HEK293 (cell line): ENCODE results near the gene SPON2.

Experiments used
- CTCF ChIP-seq: fragments of 450-650 bp; formaldehyde crosslinking; IDR thresholded peaks from 2 replicates; pipeline ENCODE4 v1.5.1; 2016; ENCODE audit warnings: missing biosample characterization, missing genetic modification characterization
- PRDM10 ChIP-seq: fragments of 450-650 bp; formaldehyde crosslinking; IDR thresholded peaks from 2 replicates; pipeline ENCODE4 v1.5.1; 2016; ENCODE audit warnings: missing biosample characterization, missing genetic modification characterization
- PRDM2 ChIP-seq: fragments of 450-650 bp; formaldehyde crosslinking; IDR thresholded peaks from 2 replicates; pipeline ENCODE4 v1.5.1; 2016; ENCODE audit warnings: missing biosample characterization, missing genetic modification characterization, borderline replicate concordance
- ZNF121 ChIP-seq: fragments of 450-650 bp; formaldehyde crosslinking; IDR thresholded peaks from 2 replicates; pipeline ENCODE4 v1.5.1; 2016; ENCODE audit warnings: missing biosample characterization, missing genetic modification characterization
- ZNF223 ChIP-seq: fragments of 450-650 bp; formaldehyde crosslinking; IDR thresholded peaks from 2 replicates; pipeline ENCODE4 v1.5.1; 2016; ENCODE audit warnings: missing biosample characterization, missing genetic modification characterization
- ZNF23 ChIP-seq: fragments of 450-650 bp; formaldehyde crosslinking; IDR thresholded peaks from 2 replicates; pipeline ENCODE4 v1.5.1; 2016; ENCODE audit warnings: missing biosample characterization, missing genetic modification characterization, borderline replicate concordance
- ZNF350 ChIP-seq: fragments of 450-650 bp; formaldehyde crosslinking; IDR thresholded peaks from 2 replicates; pipeline ENCODE4 v1.5.0; 2017; ENCODE audit warnings: missing biosample characterization, mild to moderate bottlenecking, missing genetic modification characterization
- ZNF658 ChIP-seq: fragments of 450-650 bp; formaldehyde crosslinking; IDR thresholded peaks from 2 replicates; pipeline ENCODE4; 2016; ENCODE audit warnings: missing biosample characterization, missing genetic modification characterization
- ZNF777 ChIP-seq: fragments of 450-650 bp; formaldehyde crosslinking; IDR thresholded peaks from 2 replicates; pipeline ENCODE4 v1.5.1; 2017; ENCODE audit warnings: missing biosample characterization, missing genetic modification characterization, borderline replicate concordance
- TF ChIP-seq, protein P1 (sequence below): fragments of 450-650 bp; formaldehyde crosslinking; IDR thresholded peaks from 2 replicates; pipeline ENCODE4 v1.5.1; 2016; ENCODE audit warnings: missing biosample characterization, missing genetic modification characterization
- TF ChIP-seq, protein P2 (sequence below): fragments of 450-650 bp; formaldehyde crosslinking; IDR thresholded peaks from 2 replicates; pipeline ENCODE4 v1.5.1; 2016; ENCODE audit warnings: missing biosample characterization, missing genetic modification characterization
- TF ChIP-seq, protein P3 (sequence below): fragments of 450-650 bp; formaldehyde crosslinking; IDR thresholded peaks from 2 replicates; pipeline ENCODE4 v1.5.1; 2016; ENCODE audit warnings: missing biosample characterization, missing genetic modification characterization

- TF ChIP-seq, protein P1, sequence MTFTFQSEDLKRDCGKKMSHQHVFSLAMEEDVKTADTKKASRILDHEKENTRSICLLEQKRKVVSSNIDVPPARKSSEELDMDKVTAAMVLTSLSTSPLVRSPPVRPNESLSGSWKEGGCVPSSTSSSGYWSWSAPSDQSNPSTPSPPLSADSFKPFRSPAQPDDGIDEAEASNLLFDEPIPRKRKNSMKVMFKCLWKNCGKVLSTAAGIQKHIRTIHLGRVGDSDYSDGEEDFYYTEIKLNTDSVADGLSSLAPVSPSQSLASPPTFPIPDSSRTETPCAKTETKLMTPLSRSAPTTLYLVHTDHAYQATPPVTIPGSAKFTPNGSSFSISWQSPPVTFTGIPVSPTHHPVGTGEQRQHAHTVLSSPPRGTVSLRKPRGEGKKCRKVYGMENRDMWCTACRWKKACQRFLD, result no peak
- TF ChIP-seq ZNF23 (tag by site-specific recombination), result no peak
- no peak for TF ChIP-seq ZNF350 (tag by site-specific recombination)
- no peak for TF ChIP-seq ZNF223 (tag by site-specific recombination)
- no peak for TF ChIP-seq PRDM2 (tag by site-specific recombination)
- no peak for TF ChIP-seq CTCF (tag by site-specific recombination)
- TF ChIP-seq, protein P2, sequence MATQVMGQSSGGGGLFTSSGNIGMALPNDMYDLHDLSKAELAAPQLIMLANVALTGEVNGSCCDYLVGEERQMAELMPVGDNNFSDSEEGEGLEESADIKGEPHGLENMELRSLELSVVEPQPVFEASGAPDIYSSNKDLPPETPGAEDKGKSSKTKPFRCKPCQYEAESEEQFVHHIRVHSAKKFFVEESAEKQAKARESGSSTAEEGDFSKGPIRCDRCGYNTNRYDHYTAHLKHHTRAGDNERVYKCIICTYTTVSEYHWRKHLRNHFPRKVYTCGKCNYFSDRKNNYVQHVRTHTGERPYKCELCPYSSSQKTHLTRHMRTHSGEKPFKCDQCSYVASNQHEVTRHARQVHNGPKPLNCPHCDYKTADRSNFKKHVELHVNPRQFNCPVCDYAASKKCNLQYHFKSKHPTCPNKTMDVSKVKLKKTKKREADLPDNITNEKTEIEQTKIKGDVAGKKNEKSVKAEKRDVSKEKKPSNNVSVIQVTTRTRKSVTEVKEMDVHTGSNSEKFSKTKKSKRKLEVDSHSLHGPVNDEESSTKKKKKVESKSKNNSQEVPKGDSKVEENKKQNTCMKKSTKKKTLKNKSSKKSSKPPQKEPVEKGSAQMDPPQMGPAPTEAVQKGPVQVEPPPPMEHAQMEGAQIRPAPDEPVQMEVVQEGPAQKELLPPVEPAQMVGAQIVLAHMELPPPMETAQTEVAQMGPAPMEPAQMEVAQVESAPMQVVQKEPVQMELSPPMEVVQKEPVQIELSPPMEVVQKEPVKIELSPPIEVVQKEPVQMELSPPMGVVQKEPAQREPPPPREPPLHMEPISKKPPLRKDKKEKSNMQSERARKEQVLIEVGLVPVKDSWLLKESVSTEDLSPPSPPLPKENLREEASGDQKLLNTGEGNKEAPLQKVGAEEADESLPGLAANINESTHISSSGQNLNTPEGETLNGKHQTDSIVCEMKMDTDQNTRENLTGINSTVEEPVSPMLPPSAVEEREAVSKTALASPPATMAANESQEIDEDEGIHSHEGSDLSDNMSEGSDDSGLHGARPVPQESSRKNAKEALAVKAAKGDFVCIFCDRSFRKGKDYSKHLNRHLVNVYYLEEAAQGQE (tag by site-specific recombination), result no peak
- TF ChIP-seq ZNF658 (tag by site-specific recombination), result no peak
- TF ChIP-seq PRDM10 (tag by site-specific recombination), result no peak
- TF ChIP-seq, protein P3, sequence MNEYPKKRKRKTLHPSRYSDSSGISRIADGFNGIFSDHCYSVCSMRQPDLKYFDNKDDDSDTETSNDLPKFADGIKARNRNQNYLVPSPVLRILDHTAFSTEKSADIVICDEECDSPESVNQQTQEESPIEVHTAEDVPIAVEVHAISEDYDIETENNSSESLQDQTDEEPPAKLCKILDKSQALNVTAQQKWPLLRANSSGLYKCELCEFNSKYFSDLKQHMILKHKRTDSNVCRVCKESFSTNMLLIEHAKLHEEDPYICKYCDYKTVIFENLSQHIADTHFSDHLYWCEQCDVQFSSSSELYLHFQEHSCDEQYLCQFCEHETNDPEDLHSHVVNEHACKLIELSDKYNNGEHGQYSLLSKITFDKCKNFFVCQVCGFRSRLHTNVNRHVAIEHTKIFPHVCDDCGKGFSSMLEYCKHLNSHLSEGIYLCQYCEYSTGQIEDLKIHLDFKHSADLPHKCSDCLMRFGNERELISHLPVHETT (tag by site-specific recombination), result no peak
- TF ChIP-seq ZNF777, result no peak
- no peak for TF ChIP-seq ZNF121 (tag by site-specific recombination)
These were observed 30.2 kb upstream of the SPON2 start for GRCh38 chr4:1202526-1203011.
